Fibroblast of upper back skin (primary cell): ENCODE results near the gene TGIF1.

ENCODE experiments used
- DNase-seq: peaks from one replicate; pipeline ENCODE4 v3.0.0-alpha.2; 2013

The TGIF1 gene

DNA sequence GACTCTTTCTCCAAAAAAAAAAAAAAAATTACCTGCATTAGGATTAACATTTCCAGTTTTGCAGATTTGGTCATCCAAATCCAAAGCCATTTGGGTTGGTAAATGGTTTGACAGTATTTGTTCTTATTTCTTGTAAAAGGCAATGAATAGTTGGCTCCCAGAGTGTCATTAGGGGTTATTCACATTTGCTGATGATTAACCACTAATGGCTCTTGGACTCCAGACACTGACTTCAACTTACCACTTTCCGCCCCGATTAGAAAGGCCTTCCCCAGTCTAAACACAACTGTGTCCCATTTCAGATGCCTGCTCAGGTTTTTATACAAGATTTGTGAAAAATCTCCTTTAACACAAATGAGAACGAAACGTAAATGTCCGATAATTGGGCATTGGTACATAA lies 9.6 kb upstream of the TGIF1 start:
- no peak for DNase-seq

DNA sequence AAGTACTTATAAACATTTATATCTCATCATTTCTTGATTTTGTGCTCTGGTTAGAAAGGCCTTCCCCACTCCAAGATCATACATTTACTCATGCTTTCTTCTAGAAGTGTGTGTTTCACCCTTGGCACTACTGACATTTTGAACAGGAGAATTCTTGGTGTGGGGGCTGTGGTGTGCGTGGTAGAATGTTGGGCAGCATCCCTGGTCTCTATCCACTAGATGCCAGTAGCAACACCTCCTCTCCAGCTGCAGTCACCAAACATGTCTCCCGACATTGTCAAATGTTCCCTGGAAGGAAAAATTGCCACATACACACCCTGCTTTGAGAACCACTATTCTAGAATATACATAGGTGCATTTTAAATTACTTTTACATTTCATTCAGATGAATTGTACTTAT lies 8.7 kb upstream of the TGIF1 start:
- DNase-seq: no peak

DNA sequence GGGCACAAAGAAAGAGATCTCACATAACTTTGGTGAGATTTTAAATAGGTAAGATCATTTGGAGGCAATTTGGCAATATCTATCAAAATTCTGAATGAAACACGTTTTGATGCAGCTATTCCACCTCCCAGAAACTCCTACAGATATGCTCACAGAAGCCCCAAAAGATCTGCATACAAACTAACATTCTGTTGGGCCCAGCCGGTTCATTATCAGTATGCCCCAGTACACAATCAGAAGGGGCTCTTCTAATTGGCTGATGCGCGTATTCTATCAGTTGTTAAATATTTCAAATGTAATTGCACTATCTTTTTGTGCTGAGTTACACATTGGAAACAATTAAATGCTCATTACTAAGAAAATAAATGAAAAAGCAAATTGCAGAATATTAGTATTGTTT lies 7.1 kb upstream of the TGIF1 start:
- DNase-seq: no peak

DNA sequence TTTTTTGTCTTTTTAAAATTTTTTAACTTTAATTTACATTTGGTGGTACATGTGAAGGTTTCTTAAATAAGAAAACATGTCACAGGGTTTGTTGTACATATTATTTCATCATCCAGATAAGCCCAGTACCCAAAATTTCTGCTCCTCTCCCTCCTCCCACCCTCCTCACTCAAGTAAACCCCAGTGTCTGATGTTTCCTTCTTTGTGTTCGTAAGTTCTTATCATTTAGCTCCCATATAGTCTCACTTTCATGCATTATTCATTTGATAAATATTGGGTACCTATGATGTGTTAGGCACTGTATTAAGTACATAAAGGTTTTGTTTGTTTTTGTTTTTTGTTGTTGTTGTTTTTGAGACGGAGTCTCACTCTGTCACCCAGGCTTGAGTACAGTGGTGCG lies 5.7 kb upstream of the TGIF1 start:
- no peak for DNase-seq

DNA sequence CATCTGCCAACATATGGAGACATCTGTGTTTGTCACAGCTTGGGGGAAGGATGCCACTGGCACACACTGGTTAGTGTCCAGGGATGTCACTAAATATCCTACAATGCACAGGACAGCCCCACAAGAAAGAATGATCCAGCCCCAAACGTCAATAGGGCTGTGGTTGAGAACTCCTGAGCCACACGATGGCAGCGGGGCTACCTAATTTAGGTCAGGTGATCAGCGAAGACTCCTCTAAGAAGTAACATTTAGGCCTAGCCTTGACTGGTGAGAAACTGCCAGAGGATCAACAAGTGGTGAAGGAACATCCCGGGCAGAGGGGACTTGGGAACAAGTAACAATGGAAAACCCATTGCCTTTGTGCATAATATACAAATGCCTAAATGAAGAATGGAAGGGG lies 5.0 kb upstream of the TGIF1 start:
- DNase-seq: no peak

DNA sequence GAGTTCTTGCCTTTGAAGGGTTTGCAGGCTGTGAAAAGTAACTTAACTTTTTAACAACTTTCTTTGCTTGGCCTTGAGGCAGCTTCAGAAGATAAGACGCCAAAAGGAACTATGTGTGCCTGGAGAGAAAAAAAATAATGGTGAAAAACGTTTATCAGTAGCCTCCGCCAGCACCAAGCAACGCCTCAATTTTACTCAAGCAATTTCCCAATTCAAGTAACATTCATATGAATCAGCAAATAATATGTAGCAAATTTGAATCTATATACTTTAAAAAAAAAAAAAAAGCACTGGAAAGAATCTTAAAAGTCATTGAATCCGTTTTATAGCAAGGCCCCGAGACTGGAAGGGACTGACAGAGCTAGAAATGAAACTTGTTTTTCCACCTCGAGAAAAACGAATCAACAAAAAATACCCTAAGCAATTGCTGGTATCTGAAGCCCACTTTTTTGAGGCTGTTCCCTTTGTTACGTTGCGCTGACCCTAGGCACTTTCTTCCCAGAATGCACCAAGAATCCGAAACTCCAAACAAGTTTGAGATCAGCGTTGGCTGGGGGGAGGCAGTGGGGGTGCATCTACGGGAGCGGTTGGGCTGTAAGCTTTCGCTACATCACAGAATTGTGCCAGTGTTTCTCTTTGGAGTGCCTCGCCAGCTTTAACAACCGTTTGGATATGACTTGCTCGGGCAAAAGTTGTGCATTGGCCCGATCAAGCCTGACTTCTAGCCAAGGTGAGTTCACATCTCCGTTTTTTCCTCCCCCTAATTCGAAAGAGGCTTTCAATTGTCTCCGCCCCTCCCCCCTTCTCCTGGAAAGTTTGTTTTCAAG lies 2.7 kb upstream of the TGIF1 start:
- peak; percentile 74 for DNase-seq

DNA sequence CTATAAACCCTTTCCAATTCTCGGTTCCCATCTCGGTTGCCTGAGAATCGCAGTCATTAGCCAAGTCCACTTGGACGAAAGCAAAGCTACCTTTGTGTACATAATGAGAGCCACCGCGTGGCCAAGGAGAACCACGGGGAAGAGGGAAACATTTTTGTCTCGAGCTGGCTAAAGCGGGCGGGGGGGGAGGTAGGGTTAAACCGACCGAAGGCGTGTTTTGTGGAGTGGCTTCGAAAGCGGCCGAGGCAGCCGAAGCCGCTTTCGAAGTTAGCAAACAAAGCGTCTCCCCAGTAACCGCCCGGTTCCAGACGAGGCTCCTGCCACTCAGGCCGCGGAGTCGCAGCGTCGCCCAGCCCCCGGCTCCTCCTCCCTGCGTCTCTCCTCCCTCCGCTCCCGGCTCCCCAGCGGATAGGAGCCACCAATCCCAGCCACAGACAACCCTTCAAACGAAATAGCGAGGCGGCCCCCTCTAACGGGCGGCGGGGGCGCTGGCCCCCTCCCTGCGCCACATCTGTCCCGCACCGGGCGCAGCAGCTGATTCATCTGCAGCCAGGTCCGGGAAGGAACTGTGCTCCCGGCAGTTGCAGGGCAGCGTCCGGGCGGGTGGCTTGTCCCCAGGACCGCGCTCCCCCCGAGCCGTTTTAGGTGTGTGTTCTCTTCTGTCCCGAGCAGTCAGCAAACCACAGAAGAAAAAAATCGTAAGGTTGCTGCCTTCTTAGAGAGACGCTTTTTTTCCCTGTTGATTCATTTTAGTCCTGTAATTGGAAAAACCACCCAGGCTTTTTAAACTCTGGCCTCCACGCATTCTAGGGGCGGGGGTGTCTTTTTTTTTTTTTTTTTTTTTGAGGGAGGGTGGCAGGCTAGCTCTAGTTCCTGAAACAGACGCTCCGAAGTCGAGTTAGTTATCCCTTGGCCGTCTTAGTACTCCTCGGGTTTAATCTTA lies 1.8 kb upstream of the TGIF1 start:
- peak; percentile 97 for DNase-seq

DNA sequence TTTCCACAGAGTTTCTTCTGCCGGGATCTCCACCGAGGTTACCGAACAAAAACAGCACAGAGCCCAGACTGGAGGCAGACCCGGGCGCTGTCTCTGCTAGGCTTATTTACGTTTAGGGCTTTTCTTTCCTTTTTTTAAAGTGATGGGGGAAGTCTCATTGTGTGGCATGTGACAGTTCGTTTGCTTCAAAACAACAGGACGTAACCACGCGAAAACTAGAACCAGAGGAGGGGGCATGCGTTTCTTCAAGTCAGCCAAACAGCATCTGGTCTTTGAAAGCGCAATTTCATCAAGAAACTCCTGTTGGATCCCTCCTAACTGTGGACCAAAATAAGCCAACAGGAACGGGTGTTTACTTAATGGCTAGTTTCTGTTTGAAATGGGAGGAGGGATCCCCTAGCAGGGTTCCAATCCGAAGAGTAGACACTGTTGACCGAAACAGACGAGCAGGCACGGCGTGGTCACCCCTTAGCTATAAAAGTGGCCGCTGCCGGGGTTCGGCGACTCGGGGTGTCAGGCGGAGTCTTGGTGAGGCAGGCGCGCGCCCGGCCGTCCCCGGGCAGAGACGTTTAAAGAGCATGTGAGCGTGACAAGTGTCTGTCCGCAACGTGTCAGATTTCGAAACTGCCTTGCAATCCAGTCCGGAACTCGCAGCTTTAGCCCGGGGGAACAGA lies 997 bp upstream of the TGIF1 start:
- peak; percentile 66 for DNase-seq

DNA sequence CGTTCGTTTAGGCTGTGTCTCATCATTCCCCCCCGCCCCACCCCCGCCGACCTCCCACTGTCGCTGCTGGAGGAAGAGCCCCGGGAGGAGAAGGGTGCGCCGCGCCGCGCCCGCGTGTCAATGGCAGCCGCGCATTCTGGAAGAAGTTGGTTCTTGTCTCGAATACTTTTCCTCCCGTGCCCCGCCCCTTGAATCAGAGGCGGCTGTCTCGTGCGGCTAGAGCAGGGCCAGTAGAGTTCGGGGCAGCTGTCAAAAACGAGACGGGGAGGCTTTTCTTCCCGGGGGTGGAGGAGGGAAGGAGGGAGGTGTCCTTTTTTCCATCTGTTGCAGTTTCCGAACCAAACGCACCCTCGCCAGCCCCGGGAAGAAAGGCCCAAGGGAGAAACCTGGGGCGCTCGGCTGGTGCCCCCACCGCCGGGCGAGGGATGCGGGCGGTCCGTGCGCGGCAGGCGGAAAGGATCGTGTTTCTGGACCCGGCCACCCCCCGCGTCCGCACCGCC lies 410 bp upstream of the TGIF1 start:
- peak; percentile 87 for DNase-seq

DNA sequence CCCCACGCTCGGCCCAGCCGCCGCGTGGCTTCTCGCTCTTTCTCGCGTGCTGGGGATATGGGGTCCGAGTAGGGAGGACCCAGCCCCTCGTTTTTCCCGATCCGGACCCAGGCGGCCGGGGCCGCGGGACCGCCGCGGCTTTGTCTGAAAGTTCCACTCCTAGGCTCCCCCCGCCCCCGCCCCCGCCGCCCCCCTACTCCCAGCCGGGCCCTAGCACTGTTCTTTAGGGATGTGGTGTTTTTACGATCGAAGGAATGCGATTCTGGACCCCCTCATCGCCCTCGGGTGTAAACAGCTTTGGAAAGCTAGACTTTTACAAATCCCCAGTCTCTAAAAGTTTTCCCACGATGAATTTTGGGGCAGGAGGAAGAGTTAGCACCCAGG lies 819 bp downstream of the TGIF1 start:
- DNase-seq: no peak

DNA sequence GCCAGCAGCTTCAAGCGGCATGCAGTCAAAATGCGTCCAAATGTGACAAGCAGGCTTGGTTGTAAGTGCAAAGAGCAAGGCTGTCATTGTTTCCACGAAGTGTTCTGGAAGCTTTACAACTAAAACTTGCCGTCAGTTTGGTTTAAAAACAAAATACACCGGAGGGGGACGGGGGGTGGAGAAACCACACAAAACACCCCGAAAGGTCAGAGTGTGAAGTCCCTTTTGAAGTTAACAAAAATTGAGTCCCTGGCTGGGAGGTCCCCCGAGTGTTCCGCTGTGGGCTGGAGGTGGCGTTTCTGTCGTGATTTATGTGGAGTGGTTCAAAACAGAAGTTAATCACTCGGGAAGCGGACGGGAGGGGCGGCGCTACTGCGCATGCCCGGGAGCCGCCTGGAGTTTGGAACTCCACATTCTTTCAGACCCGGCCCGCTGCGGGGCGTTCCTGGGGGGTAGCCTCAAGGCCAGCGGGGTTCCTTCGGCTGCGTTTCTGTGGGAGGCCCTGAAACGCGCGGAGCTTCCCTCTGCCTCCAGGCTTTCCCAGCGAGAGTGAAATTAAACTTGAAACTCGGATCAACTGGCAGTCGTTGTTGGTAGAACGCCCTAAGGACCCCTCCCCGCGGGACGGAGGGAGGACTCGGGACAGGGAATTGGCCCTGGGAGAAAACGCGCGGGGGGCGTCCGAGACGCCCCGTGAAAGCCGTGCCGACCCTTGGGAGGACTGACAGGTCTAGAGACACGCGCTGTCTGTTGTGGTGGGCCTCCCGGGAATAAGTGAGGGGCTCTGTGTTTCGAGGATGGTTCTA lies 1.4 kb downstream of the TGIF1 start:
- DNase-seq: peak; percentile 95

DNA sequence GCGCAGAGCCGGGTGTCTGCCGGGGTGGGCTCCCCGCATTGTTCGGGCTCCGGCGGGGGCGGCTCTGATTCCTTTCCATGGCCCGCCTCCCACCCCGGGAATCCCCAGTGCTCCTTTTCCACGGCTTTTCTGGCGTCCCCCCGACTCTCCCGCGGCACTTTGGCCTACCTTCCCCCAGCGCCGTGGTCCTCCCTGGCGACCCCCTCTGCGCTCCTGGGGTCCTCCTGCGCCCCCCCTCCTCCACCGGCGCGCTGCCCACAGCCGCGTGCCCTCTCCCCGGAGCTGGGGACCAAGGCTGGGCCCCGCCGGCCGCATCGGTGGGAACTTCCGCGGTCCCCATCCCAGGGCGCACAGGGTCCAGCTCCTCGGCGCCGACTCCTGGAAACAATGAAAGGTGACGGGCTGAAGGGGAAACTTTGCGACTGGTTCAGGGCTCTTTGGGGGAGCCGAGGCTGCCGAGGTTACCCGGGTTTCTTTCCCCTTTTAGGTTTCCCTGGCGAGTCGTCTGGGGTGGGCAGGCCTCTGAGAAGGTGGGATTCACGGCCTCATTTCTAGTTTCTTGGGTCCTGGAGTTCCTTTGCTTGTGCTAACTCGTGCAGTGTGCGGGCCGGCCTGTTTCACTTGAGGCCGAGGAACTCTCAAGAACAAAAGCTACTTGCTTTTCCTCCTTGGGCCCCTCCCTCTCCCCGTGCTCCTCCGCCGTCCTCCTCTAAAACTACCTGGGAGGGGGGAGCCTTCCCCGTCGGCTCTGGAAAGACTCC lies 2.2 kb downstream of the TGIF1 start:
- peak; percentile 65 for DNase-seq

DNA sequence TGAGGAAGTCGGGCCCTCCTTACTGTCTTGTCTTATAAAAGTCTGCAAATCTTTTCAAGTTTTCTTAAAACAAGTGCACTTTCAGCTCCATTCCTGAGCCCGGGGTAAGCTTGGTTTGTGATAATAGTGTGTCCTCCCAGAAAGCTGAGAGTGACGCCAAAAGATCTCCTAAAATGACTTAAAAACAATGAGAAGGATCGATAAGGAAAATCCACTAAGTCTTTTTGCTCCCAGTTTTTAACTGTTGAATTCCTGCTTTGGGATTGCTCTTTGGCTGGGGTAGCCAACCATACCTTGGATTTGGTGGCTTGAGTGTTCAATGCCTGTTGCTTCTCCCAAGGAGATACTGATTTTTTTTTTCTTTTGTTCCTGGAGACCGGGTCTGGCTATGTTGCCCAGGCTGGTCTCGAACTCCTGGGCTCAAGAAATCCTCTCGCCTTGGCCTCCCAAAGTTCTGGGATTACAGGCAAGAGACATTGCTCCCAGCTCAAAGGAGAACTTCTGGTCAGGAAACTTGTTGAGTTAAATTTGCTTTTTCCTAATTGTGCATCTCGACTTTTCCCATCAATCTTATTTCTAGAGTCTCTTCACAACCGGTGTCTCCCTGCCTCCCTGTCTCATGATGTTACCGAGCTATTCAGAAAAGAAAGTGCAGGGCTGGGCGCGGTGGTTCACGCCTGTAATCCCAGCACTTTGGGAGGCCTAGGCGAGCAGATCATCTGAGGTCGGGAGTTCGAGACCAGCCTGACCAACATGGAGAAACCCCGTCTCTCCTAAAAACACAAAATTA lies 3.0 kb downstream of the TGIF1 start:
- DNase-seq: peak; percentile 22

DNA sequence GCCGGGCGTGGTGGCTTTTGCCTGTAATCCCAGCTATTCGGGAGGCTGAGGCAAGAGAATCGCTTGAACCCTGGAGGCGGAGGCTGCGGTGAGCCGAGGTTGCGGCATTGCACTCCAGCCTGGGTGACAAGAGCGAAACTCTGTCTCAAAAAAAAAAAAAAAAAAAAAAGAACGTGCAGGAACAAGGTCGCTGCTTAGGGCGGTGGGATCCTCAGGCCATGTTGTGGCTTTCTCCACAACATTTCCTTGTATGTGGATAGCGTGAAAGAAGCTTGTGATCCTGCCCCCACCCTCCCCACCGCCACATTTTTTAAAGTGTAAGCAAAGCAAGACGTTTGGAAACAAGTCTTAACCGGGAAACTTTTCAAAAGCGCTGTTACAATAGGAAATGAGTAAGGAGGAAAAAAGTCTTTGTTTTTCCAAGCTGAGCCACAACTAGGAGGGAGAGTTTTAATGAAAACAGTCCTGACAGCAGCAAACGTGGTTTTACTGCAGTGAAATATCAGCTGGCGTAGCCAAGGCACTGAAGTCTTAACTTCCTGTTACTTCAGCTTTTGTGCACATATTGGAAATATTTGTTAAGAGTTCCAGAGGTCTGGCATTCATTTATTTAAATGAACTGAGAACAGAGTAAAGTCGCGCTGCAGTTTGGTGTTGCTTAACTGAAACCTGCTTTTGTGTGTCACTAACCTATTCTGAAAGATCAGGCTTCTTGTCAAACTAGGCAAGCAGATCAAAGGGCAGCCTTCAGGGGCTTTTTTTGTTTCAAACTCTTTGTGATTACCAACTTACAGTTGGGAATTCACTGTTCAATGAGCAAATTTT lies 3.8 kb downstream of the TGIF1 start:
- DNase-seq: peak; percentile 99

DNA sequence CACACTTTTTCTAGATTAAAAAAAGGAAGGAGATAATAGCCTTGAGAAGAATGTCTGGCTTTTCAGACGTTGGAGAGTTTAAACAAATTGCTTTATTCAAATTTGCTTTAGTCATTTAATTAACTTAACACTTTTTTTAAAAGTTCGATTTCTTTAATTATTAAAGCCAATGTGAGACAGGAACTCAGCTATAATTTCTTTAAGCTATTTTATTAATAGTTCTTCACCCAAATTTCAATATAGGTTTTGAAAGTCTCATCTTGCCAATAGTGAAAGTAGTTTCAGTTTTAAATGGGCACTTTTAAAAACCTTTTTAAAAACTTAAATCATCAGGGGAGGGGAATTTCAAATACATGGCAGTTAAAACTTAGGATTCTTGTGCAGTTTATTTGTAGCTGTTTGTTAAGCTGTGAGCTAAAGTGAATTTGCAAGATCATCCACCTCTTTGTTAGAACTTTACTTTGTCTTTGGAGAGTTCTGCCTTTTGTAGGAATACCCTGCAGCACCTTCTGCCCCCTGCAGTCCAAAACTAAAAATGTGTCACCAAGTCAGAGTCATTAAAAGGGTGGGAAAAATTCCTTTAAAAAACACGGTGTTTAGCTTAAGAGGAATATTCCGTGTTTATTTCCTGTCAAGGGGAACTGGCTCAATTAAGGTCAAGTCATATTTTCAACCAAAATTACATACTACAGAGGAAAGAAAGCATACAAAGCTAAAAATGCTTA lies 4.6 kb downstream of the TGIF1 start:
- DNase-seq: peak; percentile 63

DNA sequence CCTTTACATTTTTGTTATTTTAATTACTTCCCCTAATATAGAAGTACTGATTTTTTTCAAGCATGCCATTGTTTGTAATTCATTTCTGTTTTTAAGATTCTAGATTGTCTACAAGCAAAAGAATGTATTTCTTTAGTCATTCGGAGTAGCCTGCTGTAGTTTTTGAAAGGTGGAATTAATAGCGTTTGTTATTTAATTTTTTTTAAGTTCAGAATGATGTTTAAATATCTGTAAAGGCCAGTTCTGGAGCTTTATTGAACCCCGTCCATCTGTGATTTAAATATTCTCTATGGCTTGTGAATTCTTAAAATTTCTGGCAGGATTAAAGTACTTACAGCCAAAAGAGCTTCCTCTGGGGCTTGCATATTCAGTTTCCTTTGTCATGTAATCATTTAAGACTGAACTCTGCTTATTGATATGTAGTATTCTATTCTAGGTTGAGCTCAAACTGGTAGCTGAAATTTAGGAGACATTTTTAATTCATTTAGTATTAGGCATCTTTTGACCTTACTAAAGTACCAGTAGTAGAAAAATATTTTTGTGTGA lies 5.2 kb downstream of the TGIF1 start:
- no peak for DNase-seq

DNA sequence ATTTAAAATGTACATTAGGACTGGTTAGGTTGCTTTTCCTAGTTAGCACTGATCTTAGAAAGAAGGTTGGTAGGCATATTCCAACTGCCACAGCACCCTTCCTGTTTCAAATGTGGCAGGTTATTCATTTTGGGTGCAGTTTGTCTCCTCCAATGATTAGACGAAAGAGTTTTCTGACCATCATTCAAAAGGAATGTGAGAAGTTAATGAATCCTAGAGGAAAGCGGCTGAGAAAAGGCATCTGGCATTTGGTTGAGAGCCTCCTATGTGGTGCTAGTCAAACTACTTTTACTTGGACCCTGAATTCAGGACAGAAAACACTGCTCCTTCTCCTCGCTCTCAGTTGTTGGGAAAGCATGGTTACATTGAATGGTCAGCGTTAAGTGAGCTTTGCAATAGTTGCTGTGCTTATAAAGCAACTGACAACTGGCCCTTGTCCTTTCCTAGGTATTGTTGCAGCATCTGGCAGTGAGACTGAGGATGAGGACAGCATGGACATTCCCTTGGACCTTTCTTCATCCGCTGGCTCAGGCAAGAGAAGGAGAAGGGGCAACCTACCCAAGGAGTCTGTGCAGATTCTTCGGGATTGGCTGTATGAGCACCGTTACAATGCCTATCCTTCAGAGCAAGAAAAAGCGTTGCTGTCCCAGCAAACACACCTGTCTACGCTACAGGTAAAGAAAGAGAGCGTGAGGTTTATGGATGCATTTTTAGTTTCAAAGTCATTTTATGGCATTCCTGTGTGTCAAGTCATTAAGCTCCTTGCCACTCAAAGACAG lies 6.1 kb downstream of the TGIF1 start:
- DNase-seq: peak; percentile 65

DNA sequence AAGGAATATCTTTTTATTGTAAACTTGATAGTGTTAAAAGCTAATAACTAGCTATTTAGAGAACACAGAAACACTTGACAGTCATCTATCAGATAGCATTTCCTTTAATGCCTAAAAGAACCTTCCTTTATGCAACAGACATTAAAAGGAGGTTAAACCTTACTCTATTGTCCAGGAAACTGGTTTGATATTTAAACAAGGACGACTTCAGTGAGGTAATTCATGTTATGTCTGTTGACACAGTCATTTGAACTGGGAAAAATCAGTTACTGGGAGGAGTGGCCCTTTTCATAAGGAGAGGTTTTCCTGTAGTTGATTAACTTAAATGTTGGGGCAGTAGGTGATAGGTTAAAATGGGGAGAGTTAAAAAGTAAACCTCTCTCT lies 6.7 kb downstream of the TGIF1 start:
- no peak for DNase-seq
